ENCODE data around the gene MUS81.
"Not testable (repeated sequence)": the region's sequence is repeated elsewhere in the genome, so short reads cannot be mapped to it uniquely, and the experiment has no call there.

MUS81 gene

DNA sequence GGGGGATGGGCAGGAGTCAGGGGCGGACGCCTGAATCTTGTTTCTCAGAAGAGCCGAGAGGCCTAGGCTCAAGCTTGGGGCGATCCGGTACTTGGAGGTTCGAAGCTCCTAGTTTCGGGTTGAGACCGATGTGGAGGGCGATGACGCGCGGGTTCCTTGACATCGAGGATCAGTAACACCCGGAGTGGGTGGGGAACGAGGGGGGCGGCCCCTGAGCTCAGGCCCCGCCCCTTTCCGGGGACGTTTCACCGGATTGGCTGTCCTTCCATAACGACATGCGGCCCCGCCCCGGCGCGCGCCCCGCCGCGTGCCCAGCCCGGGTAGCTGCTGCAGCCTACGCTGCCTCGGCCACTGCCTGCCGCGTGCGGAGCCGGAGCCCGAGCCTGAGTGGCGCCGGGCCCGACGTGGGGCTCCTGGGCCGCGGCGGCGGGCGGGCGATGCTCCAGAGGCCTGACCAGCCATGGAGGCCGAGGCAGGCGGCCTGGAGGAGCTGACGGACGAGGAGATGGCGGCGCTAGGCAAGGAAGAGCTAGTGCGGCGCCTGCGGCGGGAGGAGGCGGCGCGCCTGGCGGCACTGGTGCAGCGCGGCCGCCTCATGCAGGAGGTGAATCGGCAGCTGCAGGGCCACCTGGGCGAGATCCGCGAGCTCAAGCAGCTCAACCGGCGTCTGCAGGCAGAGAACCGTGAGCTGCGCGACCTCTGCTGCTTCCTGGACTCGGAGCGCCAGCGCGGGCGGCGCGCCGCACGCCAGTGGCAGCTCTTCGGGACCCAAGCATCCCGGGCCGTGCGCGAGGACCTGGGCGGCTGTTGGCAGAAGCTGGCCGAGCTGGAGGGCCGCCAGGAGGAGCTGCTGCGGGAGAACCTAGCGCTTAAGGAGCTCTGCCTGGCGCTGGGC is 30.3 kb downstream of the MUS81 start, which contains the start of gene CCDC85B:
Gene CCDC85B, plus strand, starts transcription at position 350 of the 895 bp plus-strand sequence. Its CDS starts 111 bp downstream, at position 461.
- peak; percentile 97 for DNase-seq (ENCODE audit: low read depth in 1 of 2, low spot score in 1 of 2)

DNA sequence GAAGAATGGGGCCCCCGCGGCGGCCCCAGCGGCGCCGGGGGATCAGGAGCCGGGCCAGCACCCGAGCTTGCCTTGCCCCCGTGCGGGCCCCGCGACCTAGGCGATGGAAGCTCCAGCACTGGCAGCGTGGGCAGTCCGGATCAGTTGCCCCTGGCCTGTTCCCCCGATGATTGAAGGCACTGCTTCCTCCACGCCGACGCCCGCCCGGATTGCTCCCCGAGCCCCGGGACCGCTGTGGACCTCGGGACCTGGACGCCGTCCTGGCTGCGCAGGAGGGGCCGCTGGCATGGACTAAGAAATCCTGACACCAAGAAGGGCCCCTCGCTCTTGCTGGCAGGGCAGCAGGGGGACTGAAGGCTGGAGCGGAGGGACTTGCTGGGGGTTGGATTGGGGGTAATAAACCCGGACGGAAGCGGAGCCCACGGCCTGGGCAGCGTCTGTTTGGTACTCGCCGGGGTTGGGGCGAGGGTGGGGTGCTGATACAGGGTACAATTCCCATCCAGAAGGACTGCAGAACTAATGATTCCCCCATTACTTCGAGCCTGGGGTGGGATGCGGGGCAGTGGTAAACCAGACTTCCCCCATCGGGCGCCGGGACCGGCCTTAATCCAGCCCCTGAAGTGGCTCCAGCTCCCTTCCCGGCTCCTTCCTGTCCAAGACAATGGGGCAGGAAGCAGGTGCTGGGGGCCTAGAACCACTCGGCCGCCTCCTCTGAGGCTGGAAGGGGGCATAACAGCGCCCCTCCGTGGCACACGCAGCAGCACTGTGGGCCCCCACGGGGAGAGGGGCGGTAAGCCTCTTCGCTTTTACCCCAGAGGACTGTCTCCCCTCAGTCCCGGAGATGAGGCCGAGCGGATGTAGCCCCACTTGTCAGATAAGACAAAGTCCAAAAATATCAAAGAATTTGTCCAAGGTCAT is 31.2 kb downstream of the MUS81 start:
- peak in 1 of 2 donors; percentile 45 for DNase-seq (ENCODE audit: low read depth in 1 of 2, low spot score in 1 of 2)

DNA sequence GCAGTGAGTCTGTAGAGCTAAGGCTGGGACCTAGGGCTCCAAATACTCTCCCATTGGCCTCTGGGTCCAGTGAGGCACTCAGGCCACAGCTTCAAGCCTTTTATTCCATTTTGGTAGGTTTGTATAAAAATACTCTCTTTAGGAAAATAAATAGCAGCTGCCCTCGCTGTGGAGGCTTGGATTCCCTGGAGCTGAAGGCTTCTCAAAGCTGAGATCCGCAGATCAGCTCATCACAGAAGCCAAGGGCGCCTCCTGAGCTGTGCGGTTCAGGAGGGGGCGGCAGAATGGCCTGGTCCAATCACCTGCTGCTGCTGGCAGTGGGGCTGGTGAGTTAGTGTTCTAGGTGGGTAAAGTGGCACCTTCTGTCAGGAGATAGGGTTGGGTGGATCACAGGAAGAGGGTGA is 31.9 kb downstream of the MUS81 start:
- DNase-seq (ENCODE audit: low read depth in 1 of 2, low spot score in 1 of 2), result not testable (repeated sequence)

DNA sequence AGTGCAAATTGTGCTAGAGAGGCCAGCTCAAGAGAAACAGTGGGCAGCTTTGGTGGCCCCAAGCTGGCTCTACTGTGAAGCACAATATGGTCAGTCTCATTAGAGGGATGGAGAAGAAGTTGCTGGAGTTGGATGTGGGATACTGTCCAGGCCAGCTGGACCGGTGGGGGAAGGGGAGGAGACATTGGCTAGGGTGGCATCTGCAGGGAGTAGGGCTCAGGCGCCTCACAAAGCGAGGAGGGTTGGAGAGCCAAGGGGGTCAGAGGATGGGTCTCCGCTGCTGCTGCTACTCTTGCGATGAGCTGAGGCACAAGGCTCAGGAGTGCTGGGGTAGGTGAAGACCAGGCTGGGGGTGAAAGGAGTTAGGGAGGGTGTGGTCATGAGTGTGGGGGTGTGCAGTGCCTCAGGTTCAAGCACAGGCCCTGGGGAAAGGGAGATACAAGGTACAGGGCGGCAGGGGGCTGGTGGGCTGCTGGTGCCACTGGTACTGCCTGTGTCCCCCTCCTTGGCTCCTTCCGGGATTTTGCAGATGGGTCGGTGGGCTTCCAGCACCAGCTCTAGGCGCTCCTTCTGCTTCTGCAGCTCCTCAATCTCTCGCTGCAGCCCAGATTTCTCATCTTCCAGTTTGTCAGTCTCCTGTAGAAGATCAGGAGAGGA is 32.6 kb downstream of the MUS81 start:
- no peak for DNase-seq (ENCODE audit: low read depth in 1 of 2, low spot score in 1 of 2)

DNA sequence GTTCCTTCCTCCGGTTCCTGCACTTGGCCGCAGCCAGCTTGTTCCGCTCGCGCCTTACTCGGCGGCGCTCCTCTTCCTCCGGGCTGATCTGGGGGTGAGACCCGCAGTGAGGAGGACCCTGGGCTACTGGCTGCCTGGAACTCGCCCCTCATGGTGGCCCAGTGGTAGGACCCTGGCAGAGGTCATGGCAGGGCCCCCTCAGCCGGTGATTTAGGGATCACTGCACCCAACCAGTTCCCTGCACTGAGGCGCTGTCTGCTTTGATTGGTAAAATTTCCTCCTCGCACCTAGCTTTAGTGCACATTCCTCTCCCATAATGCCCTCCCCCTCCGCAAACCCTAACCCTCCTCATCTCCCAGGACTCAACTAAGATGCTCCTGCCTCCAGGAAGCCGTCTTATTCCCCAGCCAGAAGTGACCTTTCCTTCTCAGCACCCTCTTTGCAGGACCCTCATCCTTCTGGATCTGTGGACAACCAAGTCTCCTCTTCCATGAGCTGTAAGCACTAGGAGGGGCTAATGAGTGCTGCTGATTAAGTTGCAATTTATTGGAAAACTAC is 33.9 kb downstream of the MUS81 start:
- no peak for DNase-seq (ENCODE audit: low read depth in 1 of 2, low spot score in 1 of 2)

DNA sequence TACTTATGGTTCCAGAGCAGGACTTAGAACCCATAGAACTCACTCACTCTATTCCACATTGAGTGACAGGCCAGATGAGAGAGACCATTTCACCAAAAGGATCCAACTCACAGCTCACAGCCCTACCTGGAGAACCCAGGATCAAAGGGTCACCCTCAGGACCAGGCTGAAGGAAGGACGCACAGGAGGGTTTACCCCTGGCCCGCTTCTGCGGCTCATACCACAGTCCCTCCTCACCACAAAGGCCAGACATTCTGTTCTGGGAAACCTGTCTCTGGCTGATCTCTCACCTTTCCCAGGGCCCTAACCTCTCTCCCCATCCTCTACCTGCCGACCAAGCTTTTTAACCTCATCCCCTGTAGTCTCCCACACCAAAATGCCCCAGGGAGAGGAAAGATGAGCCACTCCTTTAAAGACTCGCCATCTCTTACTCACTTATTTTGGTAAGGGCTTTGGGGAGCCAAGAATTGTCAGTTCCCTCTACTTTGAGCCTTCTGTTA is 35.3 kb downstream of the MUS81 start:
- no peak for DNase-seq (ENCODE audit: low read depth in 1 of 2, low spot score in 1 of 2)

DNA sequence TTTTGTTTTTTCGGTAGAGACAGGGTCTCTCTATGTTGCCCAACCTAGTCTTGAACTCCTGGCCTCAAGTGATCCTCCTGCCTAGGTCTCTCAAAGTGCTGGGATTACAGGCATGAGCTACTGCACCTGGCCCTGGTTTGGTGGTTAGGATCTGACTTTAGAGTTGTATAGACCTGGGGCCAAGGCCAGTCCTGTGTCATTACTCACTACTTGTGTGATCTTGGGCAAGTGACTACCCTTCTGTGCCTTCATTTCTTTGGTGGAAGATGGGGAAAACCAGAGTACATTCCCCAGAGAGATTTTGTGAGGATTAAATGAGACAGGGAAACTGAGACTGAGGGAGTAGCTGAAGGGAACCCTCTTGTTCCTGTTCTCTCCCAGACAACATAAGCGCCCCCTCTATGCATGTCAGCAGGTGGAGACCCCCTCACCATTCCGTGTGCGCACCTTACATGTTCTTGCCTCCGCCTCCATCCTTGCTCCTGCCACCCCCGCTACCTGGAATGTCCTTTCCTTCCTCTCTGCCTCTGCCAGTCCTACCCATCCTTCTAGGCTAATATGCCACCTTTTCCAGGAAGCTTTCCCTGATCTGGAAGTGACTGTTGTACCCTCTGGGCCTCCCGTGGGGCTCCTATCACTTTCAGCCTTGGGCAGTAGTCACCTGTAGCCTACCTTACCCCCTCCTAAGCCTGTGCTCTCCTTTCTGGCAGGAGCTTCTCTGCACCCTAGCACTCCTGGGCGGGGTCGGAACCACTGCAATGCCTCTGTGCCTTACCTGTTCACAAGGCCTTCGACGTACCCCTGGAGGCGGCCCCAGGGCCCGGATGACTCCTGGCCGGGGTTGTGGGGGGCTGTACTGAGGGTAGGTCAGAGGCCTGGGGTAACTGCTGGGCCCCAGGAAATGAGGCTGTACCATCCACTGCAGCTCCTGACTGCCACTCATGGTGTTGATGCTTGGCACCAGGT is 36.1 kb downstream of the MUS81 start:
- DNase-seq (ENCODE audit: low read depth in 1 of 2, low spot score in 1 of 2), result no peak

DNA sequence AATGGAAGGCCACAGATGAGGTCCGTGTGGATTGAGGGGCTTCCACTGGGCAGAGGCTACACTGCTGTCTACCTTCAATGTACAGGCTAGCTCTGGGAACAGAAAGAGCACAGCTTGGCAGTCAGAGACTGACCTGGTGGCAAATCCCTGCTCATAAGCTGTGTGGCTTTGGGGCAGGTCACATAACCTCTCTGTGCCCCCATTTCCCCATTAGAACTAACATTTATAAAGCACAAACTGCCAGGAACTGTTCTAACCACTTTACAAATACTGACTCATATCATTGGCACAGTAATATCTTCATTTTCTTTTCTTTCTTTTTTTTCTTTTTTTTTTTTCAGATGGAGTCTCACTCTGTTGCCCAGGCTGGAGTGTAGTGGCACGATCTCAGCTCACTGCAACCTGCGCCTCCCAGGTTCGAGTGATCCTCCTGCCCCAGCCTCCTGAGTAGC is 36.8 kb downstream of the MUS81 start:
- no peak for DNase-seq (ENCODE audit: low read depth in 1 of 2, low spot score in 1 of 2)

DNA sequence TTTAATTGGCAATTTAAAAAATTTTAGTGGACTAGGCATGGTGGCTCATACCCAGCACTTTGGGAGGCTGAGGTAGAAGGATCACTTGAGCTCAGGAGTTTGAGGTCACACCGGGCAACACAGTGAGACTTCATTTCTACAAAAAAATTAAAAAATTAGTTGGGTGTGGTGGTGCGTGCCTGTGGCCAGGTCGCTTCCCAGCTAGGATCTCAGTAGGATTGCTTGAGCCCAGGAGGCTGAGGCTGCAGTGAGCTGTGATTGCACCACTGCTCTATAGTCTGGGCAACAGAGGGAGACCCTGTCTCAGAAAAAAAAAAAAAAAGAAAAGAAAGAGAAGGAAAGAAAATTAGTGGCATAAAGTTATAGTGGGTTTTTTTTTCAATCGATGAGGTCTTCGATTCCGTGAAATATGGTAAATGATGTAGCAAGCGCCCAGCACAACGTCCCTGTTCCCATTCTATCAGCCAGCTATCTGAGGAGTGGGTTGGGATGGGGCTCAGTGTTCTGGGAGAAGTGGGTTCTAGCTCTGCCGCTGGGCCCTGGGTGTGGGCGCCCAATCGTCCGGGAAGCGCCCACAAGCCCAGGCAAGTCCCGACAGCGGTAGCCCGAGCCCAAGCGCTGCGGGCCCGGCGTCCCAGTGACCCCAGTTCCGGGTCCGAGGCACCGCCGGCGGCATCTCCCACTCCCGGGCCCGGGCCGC is 38.6 kb downstream of the MUS81 start:
- no peak for DNase-seq (ENCODE audit: low read depth in 1 of 2, low spot score in 1 of 2)

DNA sequence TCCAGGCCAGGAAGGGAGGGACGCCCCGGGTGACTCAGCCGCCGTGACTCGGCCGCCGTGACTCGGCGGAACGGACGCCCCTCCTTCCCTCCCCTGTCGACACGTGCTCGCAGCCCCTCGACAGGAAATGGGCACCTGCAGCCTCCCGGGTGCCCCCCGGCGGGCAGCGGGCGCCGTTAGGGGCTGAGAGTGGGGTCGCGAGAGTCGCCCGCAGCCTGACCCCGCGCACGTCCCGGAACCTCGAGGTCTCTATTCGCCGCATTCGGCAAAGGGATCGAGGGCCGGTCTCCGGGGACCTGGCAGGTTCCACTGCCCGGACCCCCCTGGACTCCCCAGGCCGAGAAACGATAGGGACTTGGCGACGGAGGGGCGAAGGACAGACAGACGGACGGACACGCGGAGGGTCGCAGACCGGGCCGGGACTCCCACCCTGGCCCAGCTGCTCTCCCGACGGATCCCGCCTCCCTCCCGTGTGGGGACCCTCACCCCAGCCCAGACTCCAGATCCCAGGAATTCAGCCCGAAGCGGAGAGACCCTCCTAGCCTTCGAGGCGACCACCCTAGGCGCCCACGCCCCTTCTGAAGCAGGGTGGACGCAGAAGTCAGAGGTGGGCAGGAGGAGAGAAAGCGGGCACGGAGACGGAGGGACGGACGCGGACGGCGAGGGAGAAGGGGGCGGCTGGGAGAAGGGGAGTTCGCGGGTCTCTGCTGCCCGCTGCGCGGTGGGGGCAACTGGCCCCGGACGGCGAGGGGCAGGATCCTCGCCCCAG is 39.3 kb downstream of the MUS81 start:
- peak; percentile 55 to 69 for DNase-seq (ENCODE audit: low read depth in 1 of 2, low spot score in 1 of 2)

DNA sequence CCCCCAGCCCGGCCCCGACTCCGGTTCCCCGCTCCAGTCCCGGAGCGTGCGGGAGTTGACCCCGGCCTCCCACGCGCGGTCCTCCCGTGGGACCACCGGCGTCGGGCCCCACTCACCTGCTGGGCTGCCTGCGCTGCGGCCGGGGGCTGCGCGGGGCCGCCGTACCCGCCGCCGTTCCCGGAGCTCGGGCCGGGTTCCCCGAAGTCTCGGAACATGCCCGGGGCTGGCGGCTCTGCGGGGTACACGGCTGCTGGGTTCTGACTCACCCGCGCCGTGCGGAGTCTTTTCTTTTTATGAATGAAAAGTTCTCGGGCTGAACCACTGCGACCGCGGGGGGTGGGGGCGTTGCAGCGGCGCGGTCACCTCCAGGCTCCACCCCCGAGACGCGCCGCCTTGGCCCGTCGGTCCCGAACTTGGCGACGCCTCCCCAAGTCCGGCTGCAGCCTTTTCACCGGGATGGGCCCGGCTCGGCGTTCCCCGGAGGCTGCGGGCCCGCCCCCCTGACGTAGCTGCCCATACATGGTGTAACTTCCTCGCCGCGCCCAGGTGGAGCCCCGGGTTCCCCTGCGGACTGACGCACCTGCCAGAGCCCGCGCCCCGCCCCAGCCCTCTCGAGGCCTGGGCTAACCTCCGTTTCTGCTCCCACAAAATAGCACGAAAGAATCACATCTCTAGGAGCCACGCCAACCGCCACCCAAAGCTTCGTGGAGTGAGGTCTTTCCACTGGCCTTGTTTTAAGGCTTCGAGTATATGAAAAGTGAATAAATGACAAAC is 40.1 kb downstream of the MUS81 start, which contains the start of gene FOSL1:
Gene FOSL1, minus strand, starts transcription at position 264 of the 774 bp plus-strand sequence. Its CDS starts 49 bp downstream, at position 215.
- peak; percentile 87 to 89 for DNase-seq (ENCODE audit: low read depth in 1 of 2, low spot score in 1 of 2)

DNA sequence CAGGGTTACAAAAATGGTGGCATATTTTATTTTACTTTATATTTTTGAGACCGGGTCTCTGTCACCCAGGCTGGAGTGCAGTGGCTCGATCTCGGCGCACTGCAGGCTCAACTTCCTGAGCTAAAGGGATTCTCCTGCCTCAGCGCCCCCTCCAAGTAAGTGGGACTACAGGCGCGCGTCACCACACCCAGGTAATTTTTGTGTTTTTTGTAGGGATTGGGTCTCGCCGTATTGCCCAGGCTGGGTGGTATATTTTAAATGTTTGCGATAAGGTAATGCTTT is 40.6 kb downstream of the MUS81 start:
- DNase-seq (ENCODE audit: low read depth in 1 of 2, low spot score in 1 of 2), result no peak

DNA sequence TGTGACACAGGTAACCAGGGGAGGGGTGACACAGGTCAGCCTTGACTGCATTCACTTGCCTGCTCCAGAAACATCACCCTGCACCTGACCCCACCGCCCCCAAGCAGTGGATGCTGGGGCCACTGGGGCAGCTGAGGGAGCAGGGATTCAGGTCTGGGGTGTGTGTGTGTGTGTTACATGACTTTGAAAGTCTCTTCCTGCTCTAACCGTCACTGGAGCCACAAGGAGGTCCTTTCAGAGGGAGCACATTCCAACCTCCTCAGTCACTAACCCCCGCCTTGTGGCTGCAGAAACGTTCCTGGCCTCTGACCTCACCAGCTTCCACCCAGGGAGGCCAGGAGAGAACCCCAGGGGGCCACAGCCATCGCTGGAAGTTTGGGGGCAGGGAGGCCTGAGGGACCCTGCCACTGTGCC is 42.8 kb downstream of the MUS81 start:
- DNase-seq (ENCODE audit: low read depth in 1 of 2, low spot score in 1 of 2), result no peak

DNA sequence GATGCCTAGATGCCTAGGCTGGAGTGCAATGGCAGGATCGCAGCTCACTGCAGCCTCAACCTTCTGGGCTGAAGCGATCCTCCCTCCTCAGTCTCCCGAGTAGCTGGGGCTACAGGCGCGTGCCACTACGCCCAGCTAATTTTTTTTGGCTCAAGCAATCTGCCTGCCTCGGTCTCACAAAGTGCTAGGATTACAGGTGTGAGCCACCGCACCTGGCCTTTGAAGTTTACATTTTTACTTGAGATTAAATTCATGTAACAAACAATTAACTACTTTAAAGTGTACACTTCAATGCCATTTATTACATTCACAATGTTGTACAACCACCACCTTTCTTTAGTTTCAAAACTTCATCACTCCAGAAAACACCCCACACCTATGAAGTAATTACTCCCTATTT is 43.5 kb downstream of the MUS81 start:
- DNase-seq (ENCODE audit: low read depth in 1 of 2, low spot score in 1 of 2), result no peak

DNA sequence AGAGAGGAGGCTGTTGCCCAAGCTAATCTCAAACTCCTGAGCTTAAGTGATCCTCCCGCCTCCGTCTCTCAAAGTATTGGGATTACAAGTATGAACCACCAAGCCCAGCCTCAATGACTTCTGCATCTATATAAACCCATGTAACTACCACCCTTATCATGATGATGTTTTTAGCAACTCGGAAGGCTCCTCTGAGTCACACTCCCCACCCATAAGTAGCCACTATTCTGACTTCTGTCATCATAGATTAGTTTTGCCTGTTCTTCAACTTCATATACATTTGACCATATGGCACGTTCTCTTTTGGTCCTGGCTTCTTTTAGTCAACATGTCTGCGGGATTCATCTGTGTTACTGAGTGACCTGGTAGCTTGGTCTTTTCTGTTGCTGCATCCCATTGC is 46.4 kb downstream of the MUS81 start:
- no peak for DNase-seq (ENCODE audit: low read depth in 1 of 2, low spot score in 1 of 2)

DNA sequence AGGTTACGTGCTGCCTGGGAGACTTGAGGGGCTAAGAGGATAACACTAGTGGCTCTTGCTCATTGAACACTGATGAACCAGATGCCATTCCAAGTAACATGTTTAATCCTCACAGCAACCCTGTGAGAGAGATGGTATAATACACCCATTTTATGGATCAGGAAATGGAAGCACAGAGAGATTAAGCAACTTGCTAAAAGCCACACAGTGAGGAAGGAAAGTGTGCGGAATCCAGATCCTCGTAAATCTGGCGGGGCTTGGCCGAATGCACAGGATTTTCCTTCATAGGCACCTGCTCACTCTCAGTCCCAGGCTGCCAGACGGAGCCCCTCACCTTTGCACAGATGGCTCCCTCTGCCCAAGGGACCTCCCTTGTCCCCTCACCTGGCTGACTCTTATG is 47.6 kb downstream of the MUS81 start:
- no peak for DNase-seq (ENCODE audit: low read depth in 1 of 2, low spot score in 1 of 2)
